GM19438 (cell line): ENCODE measurements around the gene SMARCA1.

Experiments used
- ATAC-seq: cut with Tn5 transposase; IDR thresholded peaks from one replicate; pipeline ENCODE4 v1.9.1; 2021; ENCODE audit warnings: low read depth; ENCODE audit not compliant: unreplicated experiment

SMARCA1 gene

GRCh38 chrX:129530410-129530809, 7.1 kb upstream of the SMARCA1 start:
- no peak for ATAC-seq

- ATAC-seq: no peak
Measured at GRCh38 chrX:129529685-129530281, 6.5 kb upstream of the SMARCA1 start.

GRCh38 chrX:129525896-129526295, 2.6 kb upstream of the SMARCA1 start:
- no peak for ATAC-seq

GRCh38 chrX:129525162-129525561, 1.9 kb upstream of the SMARCA1 start:
- ATAC-seq: no peak

- no peak for ATAC-seq
Measured at GRCh38 chrX:129524250-129524850, 1.1 kb upstream of the SMARCA1 start.

- no peak for ATAC-seq
Measured at GRCh38 chrX:129522184-129523078, 859 bp downstream of the SMARCA1 start.

- ATAC-seq: no peak
Measured at GRCh38 chrX:129520151-129520550, 3.1 kb downstream of the SMARCA1 start.

DNA sequence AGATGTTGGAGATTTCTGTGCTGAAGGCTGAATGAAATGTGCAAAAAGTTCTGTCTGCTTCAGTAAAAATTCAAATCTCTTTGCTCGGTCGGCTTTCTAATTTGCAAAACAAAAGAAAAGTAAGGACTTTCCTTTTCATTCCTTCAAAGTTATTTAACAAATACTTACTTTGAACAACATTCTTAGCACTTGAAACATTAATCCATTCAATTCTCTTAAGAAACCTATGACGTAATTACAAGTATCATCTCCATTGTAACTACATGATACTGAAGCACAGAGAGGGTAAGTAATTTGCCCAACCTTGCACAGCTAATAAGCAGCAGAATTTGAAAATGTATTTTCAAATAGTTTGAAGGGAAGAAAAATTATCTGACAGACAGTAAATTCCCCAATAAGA, 6.9 kb downstream of the SMARCA1 start:
- no peak for ATAC-seq

DNA sequence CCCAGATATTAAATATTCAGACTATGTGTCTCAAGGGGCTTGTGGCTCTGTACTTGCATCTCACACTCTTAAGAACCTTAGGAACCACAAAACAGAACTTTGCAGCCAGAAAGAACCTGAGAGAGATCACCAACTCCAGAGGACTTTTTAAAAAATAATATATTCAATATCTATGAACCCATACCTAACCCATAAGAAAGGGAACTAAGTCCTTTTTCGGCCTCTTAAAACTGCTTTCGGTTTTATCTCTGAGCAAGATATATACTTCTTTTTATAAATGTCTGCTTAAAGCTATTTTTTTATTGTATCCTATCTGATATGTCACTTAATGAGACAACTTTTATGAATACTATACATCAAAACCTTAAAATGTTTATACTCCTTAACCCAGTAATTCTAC, 10.9 kb downstream of the SMARCA1 start:
- no peak for ATAC-seq

DNA sequence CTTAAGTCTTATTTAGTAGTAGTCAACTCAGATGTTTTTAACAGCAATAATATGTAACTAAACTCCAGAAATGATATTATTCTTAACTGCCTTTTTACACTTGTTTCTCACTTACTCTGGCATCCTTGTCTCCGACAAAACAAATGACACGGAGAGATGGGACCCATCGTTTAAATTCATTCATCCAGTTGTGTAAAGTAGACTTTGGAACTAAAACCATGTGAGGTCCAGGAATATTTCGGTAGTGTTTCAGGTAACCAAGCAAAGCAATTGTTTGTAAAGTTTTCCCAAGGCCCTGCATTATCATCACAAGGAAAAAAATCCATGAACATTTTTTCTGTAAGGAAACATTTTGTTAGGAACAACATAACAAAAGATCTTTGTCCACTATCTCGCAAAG, 11.6 kb downstream of the SMARCA1 start:
- no peak for ATAC-seq

DNA sequence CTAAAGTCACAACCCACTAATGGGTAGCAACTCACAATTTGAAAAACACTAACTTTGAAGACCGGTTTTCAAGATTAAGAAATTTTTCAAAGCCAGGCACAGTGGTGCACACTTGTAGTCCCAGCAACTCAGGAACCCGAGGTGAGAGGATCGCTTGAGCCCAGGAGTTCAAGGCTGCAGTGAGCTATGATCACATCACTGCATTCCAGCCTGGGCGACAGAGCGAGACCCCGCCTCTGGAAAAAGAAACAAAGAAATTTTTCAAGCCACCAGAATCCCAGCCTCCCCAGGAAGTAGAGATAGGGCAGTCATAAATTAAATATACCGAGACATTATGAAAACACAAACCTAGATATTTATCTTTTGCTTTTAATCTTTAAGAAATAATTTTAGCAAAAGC, 13.0 kb downstream of the SMARCA1 start:
- ATAC-seq: no peak

DNA sequence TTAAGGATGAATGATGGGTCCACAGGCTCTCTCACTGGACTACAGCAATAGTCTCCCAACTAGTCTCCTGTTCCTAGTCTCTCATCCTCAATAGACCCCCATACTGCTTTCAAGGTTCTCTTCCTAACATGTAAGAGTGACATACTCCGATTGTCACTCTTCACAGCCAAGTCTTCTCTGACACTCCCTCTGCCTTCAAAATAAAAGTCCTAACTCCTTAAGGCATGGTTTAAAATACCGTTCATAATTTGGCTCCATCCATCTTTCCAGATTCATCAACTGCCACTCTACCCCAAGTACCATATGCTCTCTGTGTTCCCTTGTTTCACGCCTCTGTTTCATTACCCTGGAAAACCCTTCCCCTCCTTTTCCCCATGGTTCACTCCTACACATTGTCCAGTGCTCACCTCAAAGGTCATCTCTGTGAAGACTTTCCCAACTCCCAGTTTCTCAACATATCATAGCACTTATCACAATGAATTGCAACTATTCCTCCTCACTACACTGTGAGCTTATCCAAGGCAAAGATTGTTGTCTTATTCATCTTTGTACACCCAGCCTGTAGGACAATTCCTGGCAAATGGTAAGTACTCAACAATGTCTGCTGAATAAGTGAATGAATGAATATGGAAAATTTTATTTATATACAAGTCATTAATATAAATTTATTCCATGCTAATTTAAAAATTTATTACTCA, 26.0 kb downstream of the SMARCA1 start:
- ATAC-seq: no peak

DNA sequence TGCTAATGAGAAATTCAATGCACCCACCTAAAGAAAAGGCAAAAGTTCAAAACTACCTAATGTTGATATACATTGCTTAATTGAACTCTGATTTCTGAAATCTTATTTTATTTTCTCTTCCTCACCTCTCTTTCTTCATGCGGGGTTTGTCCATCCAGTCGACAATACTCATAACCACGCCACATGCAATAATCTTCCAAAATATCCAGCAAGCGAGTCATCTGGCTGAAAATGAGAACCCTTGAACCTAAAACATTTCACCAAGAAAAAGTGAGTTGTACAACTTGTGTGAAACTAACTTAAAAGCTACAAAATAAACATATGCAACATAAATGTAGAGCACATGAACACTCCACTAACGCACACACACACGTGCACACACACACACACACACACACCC, 26.7 kb downstream of the SMARCA1 start:
- ATAC-seq: no peak

DNA sequence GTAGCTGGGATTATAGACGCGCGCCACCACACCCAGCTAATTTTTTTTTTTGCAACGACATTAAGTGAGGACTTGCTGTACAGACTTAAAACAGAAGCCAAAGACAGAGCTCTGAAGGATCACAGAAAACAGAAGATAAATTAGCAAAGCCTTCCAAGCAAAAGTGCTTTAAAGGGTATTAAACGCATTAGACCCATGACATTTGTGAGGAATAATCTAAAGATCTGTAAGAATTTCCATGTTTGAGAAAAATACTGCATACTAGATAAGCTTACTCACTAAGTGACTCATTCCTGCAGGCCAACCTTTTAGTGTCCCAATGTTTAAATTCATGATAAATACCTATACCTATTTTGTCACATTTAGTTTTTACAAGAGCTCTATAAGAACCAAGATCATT, 27.4 kb downstream of the SMARCA1 start:
- ATAC-seq: no peak

GRCh38 chrX:129494887-129495286, 28.4 kb downstream of the SMARCA1 start:
- ATAC-seq: no peak

DNA sequence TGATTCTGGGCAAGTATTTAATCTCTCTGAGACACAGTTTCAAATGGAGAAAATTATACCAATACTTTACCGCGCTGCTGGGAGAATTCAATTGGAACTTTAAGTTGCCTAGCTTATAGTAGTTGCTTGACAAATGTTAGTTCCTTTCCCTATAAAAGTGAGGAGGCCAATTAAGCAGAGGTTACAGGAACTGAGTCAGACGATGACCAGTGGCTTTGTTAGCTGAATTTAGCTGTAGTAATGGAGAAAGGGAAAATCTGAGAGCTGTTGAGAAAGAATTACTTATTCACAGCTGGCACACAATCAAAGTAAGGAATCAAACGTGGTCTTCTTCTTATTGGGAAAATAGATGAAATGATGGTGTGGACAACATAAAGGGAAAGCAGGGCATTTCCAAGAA, 29.6 kb downstream of the SMARCA1 start:
- ATAC-seq: no peak

DNA sequence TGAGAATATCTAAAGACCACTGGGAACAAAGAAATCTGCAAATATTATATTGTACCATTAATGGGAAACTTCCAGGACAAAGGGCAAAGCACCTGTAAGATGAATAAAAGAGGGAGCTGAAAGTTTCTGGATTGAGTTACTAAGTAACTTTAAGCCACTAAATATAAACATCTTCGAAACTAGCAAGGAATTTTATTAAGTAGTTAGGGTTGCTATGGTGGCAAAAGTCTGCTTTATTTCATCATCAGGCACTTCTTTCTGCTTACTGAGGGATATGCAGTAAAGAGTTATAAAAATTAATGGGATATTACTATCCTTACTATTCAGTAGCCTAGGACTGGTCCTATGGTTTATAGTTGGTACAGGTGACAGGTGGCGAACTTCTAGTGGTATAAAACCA, 33.0 kb downstream of the SMARCA1 start:
- ATAC-seq: no peak

DNA sequence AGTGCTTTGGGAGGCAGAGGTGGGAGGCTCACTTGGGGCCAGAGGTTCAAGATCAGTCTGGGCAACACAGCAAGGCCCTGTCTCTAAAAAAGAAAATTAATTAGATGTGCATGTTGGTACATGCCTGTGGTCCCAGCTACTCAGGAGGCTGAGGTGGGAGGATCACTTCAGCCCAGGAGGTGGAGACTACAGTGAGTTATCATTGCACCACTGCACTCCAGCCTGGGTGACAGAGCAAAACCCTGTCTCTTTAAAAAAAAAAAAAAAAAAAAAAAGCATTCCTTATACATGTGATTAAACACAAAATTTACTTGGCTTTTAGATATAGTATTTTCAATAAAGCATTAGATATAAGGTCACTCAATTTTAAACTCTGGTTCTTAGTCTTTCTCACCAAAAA, 34.9 kb downstream of the SMARCA1 start:
- ATAC-seq: no peak

DNA sequence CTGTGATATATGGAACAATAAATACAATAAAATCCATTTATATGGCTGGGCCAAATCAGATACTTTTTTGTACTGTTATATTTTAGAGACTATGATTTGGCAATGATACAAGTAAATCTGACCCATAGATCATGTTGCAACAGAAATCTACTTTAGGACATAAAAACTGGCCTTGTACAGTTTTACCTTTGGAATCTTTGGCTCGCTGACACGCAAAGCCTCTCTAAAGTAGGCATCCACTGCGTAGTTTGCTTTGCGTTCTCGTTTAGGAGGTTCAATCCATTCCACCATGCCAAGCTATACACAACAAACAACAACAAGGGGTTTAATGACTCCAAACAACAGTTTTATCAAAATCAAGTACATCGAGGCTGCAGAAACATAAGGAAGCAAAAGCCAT, 42.4 kb downstream of the SMARCA1 start:
- no peak for ATAC-seq

GRCh38 chrX:129478516-129478915, 44.8 kb downstream of the SMARCA1 start:
- no peak for ATAC-seq

- ATAC-seq: no peak
Measured at GRCh38 chrX:129472116-129472515, 51.2 kb downstream of the SMARCA1 start.
